IMR-90 (cell line): Measurements from ENCODE around the gene DRD3.

Experiments
- FOS ChIP-seq: fragments of 150-350 bp; IDR thresholded peaks from 2 replicates; pipeline ENCODE4 v1.6.1; 2016; ENCODE audit warnings: low read depth, low read length
- MXI1 ChIP-seq: IDR thresholded peaks from 2 replicates; pipeline ENCODE4 v1.6.1; 2012; ENCODE audit warnings: low read depth, mild to moderate bottlenecking, low read length, moderate library complexity, borderline replicate concordance

GRCh38 chr3:114111060-114111770, 67.6 kb downstream of the DRD3 start:
- TF ChIP-seq FOS (no peak), MXI1 (no peak)
